ENCODE data around the gene TMSB4X.

GRCh38 chrX:12996934-12997435 is 22.1 kb downstream of the TMSB4X start:
- TF ChIP-seq CTCF (IDR thresholded peaks at IDR 0.05) = no peak
- TF ChIP-seq POLR2A (IDR thresholded peaks at IDR 0.05) = no peak
- TF ChIP-seq EP300 (IDR thresholded peaks at IDR 0.05) = no peak

Measured in ovary (tissue), 3 donors.